HG02938 (cell line): ENCODE results near the gene SLC10A2.
A peak's percentile ranks its signal among the peaks of the same experiment; 100 is the strongest.
"Not testable (repeated sequence)": the region's sequence is repeated elsewhere in the genome, so short reads cannot be mapped to it uniquely, and the experiment has no call there.

Source experiments
- ATAC-seq: cut with Tn5 transposase; IDR thresholded peaks from one replicate; pipeline ENCODE4 v1.9.1; 2021; ENCODE audit warnings: mild to moderate bottlenecking, moderate library complexity; ENCODE audit not compliant: unreplicated experiment

The SLC10A2 gene, protein sequence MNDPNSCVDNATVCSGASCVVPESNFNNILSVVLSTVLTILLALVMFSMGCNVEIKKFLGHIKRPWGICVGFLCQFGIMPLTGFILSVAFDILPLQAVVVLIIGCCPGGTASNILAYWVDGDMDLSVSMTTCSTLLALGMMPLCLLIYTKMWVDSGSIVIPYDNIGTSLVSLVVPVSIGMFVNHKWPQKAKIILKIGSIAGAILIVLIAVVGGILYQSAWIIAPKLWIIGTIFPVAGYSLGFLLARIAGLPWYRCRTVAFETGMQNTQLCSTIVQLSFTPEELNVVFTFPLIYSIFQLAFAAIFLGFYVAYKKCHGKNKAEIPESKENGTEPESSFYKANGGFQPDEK

DNA sequence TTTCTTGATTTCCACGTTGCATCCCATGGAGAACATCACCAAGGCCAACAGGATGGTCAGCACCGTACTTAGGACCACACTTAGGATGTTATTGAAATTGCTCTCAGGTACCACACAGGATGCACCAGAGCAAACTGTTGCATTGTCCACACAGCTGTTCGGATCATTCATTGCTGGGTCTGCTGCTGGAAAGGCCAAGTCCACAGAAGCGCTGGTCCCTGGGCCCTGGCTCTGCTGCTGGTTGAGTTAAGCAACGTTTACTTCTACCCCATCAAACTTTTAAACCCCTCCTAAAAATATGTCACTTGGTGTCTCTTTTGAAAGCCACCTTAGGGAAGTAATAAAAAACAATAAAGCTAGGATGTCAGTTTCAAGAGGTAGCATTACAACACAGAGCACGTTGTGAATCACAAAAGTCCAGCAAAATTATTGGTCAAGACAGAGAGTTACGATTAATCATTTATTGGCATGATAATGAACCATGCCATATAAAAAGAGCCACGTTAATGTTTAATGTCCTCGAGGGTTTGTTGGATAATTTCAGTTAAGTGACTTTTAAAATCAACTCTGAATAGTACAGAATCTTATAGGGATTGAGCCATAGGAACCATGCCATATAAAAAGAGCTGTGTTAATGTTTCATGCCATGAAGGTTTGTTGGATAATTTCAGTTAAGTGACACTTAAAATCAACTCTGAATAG lies at the start of gene SLC10A2:
Gene SLC10A2, minus strand, starts transcription at position 339 of the 702 bp plus-strand sequence. Its CDS starts 168 bp downstream, at position 171.
- ATAC-seq = no peak

DNA sequence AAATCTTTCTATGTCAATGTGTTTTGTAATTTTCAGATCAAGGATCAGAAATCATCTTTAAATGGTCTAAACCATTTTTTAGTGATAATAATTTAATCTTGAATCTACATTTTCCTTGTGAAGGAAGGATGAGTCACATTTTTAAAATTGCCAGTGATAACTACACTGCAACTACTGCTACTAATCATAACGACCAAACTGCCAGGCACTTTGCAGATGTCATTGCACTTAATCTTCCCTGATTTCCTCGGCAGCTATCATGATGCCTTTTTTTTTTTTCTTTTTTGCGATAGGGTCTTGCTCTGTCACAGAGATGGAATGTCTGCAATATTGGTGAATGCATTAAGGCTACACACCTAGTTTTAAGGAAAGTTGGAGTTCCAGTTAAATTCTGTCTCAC lies 41.4 kb upstream of the SLC10A2 start:
- ATAC-seq = no peak

DNA sequence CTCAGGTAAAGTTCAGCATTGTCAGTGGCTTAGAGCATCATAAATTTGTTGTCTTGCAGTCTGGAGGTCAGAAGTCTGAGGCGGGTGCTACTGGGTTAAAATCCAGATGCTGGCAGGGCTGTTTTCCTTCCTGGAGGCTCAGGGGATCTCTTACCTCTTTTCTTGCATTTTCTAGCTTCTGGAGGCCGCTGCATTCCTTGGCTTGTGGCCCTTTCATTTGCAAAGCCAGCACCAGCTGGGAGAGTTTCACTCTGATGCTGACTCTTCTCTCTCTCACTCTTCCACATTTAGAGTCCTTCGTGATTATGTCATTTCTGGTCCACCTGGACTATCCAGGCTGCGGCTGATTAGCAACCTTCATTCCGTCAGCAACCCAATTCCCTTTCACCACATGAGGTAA lies 38.1 kb upstream of the SLC10A2 start:
- no peak for ATAC-seq

DNA sequence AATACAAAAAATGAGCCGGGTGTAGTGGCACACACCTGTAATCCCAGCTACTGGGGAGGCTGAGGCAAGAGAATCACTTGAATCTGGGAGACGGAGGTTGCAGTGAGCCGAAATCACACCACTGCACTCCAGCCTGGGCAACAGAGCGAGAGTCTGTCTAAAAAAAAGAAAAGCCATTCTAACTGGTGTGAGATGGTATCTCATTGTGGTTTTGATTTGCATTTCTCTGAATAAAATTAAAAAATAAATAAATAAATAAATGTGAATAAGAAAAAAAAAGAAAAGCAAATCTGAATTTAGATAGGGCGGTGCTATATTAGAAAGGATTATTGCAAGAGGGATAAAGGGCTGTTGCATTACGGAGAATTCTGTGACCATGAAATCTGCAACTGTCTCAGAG lies 37.2 kb upstream of the SLC10A2 start:
- ATAC-seq = not testable (repeated sequence)

DNA sequence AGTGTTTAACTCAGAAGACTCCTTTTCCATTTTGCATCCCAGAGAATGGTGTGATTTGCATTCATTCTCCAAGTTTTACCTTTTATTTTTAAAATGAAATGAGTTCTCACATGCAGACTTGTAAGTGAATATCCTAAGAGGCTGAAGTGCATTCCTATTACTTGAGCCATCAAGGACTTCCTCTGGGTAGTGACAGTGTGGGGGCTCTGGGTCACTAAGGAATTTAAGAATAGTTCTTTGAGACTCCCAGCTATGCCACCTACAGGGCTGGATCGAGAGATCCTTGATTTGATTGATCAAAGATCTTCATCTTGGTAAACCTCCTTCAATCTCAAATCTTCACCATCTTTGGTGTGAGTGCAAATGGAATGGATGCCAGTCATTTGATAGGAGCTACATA lies 36.3 kb upstream of the SLC10A2 start:
- no peak for ATAC-seq

DNA sequence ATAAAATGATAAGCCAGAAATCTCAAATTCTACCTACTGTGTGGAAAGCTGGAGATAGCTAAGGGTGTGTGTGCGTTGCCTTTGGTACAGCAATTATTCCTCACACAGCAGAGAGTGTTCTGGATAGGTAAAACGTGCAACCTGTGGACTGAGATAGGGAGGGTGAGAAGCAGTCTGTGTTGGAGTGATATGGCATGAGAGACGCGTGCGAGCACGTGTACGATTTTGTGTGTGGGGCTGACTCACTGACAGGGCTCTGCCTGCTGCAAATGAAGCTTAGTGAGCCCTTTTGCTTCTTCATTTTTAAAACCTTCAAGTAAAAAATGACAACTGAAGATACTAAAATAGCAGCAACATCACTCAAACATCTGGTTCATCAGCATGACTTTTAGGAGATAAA lies 35.7 kb upstream of the SLC10A2 start:
- no peak for ATAC-seq

DNA sequence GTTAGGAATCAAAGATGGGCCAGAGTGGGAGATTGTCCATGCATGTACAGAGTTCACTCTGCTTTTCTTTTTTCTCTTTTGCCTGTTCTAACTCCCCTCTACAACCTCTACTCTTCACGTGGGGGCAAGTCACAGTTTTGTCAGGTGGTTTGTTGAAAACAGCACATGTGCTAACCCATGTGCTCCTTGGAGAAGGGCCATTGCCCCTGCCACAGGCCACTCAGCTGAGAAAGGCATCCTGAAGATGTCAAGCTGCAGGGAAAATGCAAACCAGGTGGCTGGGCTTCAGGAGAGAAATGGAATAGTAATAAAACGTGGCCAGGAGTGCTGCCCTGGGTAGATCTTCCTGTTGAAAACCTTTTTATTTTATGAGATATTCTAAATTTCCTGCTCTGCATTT lies 35.3 kb upstream of the SLC10A2 start:
- ATAC-seq = no peak

DNA sequence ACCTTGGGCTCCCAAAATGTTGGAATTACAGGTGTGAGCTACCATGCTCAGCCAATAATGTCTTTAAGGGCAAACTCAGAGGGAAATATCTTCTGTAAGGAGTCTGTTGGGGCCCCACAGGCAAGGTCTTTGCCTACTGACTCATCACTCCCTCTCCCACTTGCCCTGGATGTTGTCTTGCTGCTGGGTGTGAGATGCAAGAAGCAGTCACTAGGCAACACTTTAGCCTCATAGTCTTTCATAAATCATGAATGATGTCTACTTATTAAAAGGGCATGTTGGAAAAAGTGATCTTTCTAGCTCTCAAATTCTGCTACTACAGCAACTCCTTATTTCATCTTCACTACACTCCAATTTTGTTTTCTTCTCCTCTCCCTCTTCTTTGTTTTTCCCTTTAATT lies 34.6 kb upstream of the SLC10A2 start:
- no peak for ATAC-seq

DNA sequence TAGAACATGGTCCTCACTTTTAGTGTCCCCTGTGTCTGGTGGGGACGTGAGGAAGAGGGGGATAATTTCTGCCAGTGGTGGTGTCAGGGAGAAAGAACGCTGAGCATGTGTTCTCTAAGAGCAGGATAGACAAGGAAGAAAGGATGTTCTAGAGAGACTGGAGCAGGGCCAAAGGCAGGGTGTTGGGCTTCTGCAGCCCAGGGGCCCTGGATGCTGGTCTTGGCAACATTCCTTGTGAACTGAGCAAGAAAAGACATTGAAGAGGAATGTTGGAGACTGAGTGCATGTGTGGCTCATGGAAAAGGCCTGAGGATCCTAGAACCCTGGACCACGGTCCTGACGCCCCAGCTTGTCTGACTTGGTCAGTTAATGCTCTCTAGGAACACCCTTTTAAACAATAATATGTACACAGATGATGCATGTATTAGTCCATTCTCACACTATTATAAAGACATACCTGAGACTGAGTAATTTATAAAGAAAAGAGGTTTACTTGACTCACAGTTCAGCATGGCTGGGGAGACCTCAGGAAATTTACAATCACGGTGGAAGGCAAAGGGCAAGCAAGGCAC lies 33.6 kb upstream of the SLC10A2 start:
- no peak for ATAC-seq

DNA sequence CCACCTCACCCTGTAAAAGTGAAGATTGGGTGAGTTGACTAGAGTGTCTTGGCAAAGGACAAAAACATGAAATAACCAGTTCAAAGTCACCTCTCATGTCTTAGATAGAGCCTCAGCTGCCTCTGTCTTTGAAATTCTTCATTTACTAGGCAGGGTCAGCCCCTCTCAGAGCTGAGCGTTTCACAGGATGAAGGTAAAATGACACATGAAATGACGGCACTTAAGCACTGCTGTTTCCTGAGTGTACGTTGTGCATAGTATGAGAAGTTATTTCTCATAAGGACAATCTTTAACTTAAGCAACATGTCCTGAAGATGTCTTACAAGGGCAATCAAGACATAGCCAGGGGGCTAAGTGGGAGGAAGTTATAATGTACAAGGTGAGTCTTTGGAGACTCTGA lies 32.3 kb upstream of the SLC10A2 start:
- no peak for ATAC-seq

DNA sequence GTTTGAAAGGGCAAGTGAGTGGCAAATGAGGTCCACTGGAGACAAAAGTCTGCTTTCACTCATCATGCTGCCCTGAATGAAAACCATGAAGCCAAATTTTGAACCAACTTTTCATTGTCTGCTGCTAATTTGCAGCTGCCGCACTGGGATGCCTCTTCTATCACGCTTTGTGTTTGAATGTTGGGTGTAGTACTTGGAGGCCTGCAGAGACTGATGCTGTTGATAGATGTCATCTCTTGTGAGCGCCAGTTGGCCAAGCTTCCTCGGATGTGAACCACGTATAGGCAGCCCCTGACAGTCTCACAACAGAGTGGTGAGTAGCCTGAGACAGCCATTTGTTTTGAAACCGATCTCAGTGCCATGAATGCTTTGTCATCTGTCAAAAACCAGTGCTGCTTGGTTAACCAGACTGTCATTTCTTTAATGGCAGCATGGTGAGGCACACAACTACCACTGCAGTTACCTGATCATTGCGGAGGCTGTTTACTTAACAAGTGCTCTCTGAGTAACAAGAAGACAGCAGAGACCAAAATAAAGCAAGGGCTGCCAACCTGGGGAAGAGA lies 31.2 kb upstream of the SLC10A2 start:
- no peak for ATAC-seq

DNA sequence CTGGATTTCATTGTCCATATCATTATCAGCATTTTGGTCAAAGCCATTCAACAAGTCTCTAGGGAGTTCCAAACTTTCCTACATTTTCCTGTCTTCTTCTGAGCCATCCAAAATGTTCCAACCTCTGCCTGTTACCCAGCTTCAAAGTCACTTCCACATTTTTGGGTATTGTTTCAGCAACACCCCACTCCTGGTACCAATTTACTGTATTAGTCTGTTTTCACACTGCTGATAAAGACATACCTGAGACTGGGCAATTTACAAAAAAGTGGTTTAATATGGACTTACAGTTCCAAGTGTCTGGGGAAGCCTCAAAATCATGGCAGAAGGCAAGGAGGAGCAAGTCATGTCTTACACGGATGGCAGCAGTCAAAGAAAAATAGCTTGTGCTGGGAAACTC lies 27.4 kb upstream of the SLC10A2 start:
- ATAC-seq = not testable (repeated sequence)

DNA sequence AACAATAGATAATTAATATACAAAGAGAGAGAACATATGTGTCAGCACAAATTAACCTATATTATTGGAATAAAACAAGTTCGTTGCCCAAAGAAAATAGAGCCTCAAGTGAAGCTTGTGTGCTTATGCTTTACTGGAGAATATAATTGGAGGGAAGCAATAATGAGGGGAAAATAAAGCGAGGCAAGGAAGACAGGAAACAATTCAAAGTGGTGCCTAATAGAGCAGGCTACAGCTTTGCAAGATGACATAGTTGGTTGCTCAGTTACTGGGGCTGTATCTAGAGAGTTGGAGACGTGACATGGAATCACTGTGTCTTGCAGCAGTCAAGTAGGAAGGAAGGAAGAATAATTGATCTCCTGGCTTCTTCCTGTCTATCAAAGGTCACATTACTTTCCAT lies 21.1 kb upstream of the SLC10A2 start:
- no peak for ATAC-seq

DNA sequence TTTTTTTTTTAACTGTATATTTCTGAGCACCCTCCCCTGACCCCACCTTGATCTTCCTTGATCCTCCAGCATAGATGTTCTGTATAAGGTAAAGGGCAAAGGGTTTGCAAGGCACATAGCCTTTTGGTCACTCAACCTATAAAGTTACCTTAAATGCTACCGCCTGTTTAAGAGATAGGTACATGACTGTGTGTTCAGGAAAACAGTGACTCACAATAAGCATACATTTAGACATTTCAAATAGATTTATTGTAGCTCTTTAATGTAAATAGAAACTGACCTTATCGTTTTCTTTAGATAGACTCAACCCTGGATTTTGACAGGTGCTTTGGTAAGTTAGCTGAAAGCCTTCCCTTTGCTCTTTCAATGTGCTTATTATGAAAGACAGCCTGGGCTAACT lies 15.2 kb upstream of the SLC10A2 start:
- no peak for ATAC-seq

DNA sequence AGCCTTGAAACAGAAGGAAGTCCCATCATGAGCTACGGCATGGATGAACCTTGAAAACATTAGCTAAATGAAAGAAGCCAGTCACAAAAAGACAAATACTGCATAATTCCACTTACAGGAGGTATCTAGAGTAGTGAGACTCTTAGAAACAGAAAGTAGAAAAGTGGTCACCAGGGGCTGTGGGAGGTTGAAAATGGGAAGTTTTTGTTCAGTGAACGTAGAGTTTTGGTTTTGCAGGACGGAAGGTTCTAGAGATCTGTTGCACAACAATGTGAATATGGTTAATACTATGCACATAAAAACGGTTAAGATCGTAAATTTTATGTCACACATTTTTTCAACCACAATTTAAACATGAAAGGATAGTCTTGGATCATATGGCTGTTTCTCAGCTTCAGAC lies 11.9 kb upstream of the SLC10A2 start:
- ATAC-seq = peak; percentile 96

DNA sequence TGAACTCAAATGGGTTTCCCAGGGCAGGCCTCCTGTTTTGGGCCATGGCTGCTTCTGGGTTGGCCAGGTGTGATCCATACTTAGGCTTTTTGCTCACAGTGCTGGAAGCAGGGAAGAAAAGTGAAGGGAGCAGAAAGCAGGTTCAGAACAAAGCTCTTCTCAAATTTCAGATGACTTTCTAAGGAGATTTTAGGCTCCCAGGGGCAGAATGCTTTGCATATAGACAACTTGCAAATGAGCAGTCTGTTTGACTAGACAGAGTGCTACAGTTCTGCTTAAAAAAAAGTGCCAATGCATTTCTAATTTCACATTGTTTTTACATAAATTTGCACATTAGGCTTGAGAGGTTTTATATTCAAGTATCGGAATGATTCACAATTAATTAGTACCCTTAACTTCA lies 2.6 kb upstream of the SLC10A2 start:
- ATAC-seq = no peak

DNA sequence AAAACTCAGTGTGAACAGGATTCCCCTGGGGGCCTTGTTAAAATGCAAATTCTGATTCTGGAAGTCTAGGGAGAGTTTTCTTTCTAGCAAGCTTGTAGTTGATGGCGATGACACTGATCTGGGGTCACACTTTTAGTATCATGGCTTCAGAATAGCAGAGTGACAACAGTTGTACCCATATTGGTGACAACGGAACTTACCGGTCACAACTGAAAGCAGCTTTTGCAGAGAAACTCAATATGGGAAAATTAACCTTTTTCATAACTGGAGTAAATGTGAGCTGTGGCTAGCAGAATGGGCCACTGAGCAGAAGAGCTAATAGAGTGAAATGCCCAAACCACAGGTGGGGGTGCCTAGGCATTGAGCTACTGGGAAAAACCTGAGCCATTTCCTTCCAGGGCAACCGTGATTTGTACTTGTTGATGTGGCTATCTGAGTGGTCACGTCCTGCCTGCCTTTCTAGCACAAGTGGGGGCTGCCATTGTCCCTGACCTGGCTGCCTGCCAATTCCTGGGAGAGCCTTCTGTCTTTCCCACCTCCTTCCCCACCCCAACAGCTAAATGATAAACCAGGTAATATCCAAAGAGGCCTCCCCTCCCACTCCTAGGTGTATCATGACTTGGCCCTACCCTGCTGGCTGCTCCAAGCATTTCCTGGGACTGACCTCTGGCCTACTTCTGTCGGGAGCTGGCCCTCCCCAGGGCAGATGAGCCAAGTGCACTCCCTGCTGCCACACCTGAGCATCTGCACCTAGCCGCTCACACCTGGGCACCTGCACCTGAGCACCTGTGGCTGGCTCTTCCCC lies 1.7 kb upstream of the SLC10A2 start:
- ATAC-seq = peak; percentile 63

DNA sequence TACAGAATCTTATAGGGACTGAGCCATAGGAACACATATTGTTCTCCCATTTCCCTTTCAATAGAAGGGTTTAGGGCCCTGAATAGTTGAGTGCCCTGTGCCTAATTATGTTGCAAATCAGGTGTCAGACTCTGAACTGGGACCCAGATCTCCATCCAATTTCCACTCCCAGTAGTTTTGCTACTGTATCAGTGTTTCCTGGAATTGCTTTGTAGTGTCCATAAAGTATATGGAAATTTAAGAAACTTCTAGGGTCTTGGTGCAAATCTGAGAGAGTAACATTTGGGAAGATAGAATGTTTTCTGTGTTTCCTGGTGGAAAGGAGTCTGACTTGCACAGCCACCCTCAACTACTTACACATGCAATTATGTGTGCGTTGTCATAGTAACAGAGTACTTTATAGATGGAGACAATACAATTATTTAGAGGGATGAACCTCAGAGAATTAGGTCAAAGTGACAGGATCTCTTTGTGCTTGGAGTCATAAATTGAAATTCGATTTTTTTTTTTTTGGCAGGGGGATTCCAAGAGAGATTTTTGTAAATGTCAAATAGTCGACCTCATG lies 646 bp upstream of the SLC10A2 start:
- no peak for ATAC-seq

DNA sequence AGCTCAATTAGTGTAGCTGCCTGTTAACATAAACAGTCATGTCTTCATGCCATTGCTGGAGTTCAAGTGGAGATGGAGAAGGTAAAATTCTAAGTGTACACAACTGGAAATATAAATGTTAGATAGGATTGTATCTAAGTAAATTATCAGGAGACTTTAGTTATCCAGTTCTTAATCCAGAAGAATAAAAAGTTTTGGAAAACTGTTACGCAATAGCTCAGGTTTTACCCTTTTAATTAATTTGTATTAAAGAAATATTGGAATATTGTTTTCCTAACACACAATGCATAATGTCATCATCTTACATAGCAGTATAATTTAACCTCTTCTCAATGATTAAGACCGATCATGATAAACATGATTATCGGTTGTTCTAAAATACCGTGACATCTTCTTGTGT lies 2.8 kb downstream of the SLC10A2 start:
- ATAC-seq = no peak

DNA sequence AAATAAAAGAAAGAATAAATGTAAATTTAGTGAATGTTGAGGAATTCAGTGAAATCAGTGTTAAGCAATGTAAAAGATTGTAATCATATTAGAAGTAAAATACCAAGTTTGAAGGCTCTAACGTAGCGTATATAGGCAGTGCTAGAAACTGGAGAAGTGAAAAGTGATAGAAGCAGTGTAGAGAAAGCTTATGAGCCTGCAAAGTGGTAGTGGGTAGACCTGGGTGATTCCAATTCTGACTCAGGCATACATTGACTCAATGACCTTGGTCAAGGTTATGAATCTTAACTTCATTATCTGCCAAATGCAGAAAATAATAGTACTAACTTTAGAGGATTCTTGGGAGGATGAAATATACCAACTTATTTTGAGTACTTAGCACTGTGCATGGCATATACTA lies 4.1 kb downstream of the SLC10A2 start:
- peak; percentile 73 for ATAC-seq

DNA sequence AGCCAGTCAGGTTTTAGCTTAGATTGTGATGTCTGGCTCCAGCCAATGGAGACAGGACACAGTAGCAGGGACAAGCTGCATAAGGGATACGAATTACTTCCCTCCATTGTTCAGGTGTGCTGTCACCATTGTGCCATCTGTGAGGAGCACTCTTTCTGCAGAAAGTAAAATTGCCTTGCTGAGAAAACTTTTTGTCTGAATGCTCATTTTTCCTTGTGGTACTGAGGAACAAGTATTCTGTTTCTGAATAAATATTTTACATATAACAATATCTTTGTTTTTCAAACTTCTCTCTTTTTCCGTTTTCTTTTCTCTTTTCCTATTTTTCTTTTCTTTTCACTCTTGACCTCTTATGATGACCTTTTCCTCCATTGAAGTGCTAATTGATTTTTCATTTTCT lies 10.2 kb downstream of the SLC10A2 start:
- ATAC-seq = no peak
